HG02885 (cell line): Measurements from ENCODE around the gene LYSET.
"Not testable (repeated sequence)": the region's sequence is repeated elsewhere in the genome, so short reads cannot be mapped to it uniquely, and the experiment has no call there.

ENCODE experiments used
- ATAC-seq: cut with Tn5 transposase; IDR thresholded peaks from one replicate; pipeline ENCODE4 v1.9.1; 2021; ENCODE audit warnings: mild to moderate bottlenecking; ENCODE audit not compliant: unreplicated experiment, poor library complexity

Gene LYSET

DNA sequence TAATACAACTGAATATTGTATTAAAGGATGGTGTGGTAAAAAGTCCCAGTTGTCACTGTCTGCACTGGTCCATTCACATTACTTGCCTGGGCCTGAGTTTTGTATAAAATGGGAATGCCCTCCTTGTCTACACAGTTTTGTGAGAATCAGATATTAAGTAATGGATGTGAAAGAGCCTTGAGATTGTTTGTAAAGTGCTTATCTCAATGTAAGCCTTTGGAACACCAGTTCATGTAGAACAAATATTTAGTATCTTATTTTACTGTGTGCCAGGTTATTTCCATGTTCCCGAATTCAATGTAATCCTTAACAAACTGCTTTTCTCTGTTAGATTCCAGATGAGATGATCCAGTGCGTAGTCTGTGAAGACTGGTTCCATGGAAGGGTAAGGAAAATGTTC lies 29.5 kb downstream of the LYSET start:
- ATAC-seq, result no peak

DNA sequence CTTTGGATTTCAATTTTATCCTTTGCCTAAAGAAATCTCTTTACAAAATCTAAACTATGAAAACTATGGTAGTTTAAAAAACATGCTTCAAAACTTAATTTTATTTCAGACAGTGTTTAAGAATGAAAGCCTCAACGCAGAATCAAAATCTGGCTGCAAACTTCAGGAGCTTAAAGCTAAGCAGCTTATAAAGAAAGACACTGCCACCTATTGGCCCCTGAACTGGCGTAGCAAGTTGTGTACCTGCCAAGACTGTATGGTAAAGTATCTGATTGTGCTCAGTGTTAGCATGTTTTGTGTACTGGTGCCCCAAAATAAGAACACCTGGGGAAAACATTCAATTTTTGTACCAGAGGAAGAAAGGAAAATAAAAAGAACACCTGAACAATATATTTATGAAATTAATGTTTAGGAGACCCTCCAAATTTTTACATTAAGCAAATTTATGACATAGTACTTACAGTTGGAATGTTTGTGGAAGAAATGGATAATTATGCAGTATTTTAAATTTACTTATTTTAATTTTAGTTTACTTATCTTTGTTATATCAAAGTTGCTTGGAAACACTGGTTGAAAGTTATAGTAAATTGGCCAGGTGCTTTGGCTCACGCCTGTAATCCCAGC lies 34.1 kb downstream of the LYSET start:
- peak; percentile 78 for ATAC-seq

DNA sequence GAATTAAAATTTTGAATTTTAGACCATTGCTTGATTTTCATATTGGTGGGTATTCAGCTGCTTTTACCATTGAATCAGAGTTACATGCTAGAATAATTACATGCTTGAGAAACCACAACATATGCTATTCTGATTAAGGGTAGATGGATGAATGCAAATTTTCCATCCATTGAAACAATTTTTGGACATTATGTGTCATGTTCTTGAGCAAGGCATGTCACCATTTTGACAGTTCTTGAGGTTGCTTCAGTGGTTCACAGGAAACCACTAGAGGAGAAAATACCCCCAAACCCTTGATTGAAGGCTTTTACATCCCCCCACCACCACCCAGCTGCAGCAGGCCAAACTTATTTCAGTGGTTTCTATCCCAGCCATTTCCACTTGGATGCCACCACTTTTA lies 35.4 kb downstream of the LYSET start:
- ATAC-seq, result no peak

DNA sequence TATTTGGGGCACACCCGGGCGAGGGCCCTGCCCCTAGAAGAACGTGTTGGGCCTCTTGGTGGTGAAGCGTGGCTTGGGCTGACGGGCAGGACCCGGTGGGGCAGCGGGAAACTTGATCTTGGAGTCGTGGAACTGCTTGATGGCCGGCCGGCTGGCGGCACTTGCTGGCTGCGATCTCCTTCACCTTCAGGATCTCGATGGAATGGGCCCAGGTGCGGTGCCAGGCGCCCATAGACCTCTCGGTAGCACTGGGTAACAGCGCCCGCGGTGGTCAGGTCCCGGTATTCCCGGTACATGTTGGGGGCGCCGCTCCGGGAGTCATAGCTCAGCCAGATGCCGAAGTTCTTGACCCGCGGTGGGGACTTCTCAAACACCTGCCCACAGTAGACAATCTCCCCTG lies 38.4 kb downstream of the LYSET start:
- no peak for ATAC-seq

DNA sequence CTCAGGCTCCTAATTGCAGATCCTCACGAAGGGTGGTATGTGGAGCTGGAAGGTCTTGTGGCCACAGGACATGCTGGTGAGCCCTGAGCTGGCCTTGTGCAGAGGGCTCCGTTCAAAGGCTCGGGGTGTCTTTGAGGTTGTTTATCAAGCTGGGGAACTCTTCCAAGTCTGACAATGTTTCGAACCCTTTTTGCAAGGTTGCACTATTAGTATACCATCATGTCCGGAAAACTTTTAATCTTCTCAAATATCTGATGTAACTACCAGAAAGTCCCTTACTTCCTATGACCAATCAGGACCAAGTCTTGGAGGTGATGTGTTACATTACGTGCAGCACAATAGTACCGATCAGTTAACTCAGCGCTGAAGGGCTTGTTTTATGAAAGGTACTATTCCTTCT lies 43.4 kb downstream of the LYSET start:
- no peak for ATAC-seq

DNA sequence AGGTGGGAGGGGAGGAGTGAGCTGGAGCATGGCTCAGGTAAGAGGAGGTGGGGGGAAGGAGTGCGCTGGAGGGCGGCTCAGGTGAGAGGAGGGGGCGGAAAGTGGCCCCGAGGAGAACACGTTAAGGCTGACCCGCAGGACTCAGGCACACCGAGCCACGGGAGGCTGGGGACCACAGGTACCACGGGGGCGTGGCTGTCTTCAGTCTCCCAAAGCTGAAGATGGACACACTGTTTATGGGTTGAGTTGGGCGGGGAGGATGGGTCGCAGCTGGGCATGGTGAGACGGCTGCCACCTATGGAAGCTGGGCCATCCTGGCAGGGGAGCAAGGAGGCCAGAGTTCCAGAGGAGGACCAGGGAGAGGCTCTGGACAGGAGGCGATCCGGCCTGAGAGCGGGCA lies 45.4 kb downstream of the LYSET start:
- ATAC-seq, result no peak

DNA sequence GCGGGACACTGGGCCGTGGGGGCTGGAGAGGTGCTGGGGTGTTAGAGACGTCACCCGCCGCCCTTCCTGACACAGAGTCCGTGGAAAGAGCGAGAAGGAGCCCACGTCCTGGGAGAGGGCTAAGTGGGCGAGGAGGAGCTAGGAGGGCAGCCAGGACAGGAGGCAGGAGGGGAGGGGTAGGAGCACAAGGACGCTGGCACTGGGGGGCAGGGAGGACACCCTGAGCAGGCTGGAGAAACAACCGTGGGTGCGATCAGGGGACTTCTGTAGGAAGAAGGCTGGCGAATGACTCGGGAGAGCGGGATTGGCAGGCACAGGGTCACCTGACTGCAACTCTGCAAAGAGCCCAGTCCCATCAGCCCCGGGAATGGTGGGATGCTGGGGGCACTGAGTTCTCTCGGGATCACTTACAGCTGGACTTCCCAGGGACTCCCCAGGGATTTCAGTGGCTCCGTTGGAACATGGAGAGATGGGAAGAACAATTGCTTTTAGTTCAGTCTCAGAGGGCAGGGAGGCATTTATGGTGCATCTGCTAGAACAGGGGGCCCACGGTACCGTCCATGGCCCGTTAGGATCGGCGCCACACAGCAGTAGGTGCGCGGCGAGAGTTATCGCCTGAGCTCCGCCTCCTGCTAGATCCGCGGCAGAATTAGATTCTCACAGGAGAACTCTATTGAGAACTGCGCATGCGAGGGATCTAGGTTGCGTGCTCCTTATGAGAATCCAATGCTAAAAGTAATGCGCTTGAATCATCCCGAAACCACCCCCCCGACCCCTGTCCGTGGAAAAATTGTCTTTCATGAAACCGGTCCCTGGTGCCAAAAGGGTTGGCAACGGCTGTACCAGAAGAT lies 46.2 kb downstream of the LYSET start:
- ATAC-seq, result no peak

DNA sequence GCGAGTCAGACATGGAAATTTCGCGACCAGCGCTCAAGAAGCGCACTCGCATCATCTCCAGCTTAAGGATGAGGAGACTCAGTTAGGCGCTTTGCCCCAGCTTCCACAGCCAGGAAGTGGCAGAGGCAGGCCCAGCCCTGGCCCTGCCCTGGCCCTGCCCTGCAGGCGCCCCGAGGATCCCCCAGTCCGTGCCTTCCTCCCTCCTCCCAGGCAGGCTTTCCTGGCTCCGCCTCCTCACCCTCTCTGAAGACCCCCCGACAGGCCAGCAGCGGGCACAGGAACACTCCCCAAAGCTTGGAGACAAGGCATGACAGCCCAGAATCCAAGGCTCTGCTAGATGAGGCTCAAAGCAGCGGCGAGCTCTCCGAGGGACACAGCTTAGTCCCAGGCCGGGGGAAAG lies 47.0 kb downstream of the LYSET start:
- no peak for ATAC-seq

DNA sequence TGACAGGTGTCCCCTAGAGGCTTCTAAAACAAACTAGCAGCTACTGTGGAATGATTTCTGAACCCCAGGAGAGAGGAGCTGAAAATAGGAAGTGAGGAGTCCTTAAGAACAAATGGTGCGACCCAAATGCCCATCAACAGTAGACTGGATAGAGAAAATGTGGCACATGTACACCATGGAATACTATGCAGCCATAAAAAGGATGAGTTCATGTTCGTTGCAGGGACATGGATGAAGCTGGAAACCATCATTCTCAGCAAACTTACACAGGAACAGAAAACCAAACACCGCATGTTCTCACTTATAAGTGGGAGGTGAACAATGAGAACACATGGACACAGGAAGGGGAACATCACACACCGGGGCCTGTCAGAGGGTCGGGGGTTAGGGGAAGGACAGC lies 48.0 kb downstream of the LYSET start:
- not testable (repeated sequence) for ATAC-seq

DNA sequence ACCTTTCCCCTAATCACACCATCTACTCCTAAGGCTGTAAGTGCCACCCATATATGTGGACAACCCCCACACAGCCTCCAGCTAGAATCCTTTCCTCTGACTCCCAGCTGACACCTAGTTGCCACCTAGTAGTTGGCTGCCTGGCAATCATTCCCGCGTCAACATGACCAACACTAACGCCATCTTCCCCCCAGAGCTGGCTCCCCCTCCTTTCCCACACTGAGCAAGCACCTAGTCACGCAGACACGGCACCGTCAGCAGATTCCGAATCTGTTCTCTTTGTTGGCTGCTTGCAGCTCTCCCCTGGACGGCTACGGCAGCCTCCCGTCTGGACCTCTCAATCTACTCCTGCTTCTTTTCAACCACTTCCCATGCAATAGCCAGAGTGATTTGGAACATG lies 49.7 kb downstream of the LYSET start:
- ATAC-seq, result no peak
